GM23338 (cell line): Measurements from ENCODE around the gene ATP8A1. TPM values are rescaled to one million over a fixed set of nuclear protein-coding genes. Genes with fewer than 3 reads are reported as not detected.

Experiments used
- ATAC-seq: fragments of 200-7000 bp; cut with Tn5 transposase; 3 replicates; pipeline ENCODE4 v1.9.1; 2020
- DNase-seq: peaks from one replicate; pipeline ENCODE4 v3.0.0-alpha.2; 2015; ENCODE audit warnings: low spot score
- H2AFZ ChIP-seq: fragments of 200-600 bp; sonication (generic); 2 replicates; pipeline ENCODE4 v1.8.0; 2016; ENCODE audit warnings: antibody characterized with exemption, mild to moderate bottlenecking, moderate library complexity
- H3F3A ChIP-seq: fragments of 200-600 bp; sonication (generic); replicated peaks from 2 replicates; pipeline ENCODE4 v1.8.0; 2017; ENCODE audit warnings: antibody characterized with exemption, mixed run types, low read depth
- H3K27ac ChIP-seq: fragments of 200-600 bp; sonication (generic); 2 replicates; pipeline ENCODE4 v1.6.1; 2016; ENCODE audit warnings: low read depth
- H3K27me3 ChIP-seq: fragments of 200-600 bp; sonication (generic); 2 replicates; pipeline ENCODE4 v1.8.0; 2016; ENCODE audit warnings: mild to moderate bottlenecking, mixed run types, moderate library complexity; ENCODE audit not compliant: insufficient read depth
- H3K36me3 ChIP-seq: fragments of 200-600 bp; sonication (generic); 2 replicates; pipeline ENCODE4 v1.8.0; 2016; ENCODE audit warnings: mild to moderate bottlenecking; ENCODE audit not compliant: insufficient read depth
- H3K4me1 ChIP-seq: fragments of 200-600 bp; sonication (generic); 2 replicates; pipeline ENCODE4 v1.8.0; 2016; ENCODE audit warnings: mild to moderate bottlenecking, moderate library complexity; ENCODE audit not compliant: insufficient read depth
- H3K4me2 ChIP-seq: fragments of 200-600 bp; sonication (generic); 2 replicates; pipeline ENCODE4 v1.7.1; 2017; ENCODE audit warnings: mixed run types
- H3K4me3 ChIP-seq: fragments of 200-600 bp; sonication (generic); 2 replicates; pipeline ENCODE4 v1.6.1; 2016; ENCODE audit warnings: mixed run types
- H3K79me2 ChIP-seq: fragments of 200-600 bp; sonication (generic); replicated peaks from 2 replicates; pipeline ENCODE4 v1.8.0; 2017; ENCODE audit warnings: mild to moderate bottlenecking; ENCODE audit not compliant: insufficient read depth
- H3K9me2 ChIP-seq: fragments of 200-600 bp; sonication (generic); 2 replicates; pipeline ENCODE4 v1.8.0; 2017; ENCODE audit not compliant: insufficient read depth
- H4K20me1 ChIP-seq: fragments of 200-600 bp; sonication (generic); replicated peaks from 2 replicates; pipeline ENCODE4 v1.8.0; 2017; ENCODE audit warnings: mild to moderate bottlenecking; ENCODE audit not compliant: insufficient read depth
- H3K27ac Mint-ChIP-seq: 2 replicates; pipeline ENCODE4 v1.8.0; 2020; ENCODE audit warnings: inconsistent platforms, mild to moderate bottlenecking, moderate library complexity, mixed read lengths
- H3K27me3 Mint-ChIP-seq: 3 replicates; pipeline ENCODE4 v1.8.0; 2022; ENCODE audit warnings: low read depth, mild to moderate bottlenecking, moderate library complexity, mixed read lengths, inconsistent platforms; ENCODE audit not compliant: insufficient read depth, poor library complexity
- H3K36me3 Mint-ChIP-seq: 3 replicates; pipeline ENCODE4 v1.8.0; 2021; ENCODE audit warnings: low read depth, mild to moderate bottlenecking, inconsistent platforms, moderate library complexity, mixed read lengths
- H3K4me1 Mint-ChIP-seq: 3 replicates; pipeline ENCODE4 v1.8.0; 2020; ENCODE audit warnings: mild to moderate bottlenecking, inconsistent platforms, mixed read lengths
- H3K4me3 Mint-ChIP-seq: 3 replicates; pipeline ENCODE4 v1.8.0; 2021; ENCODE audit warnings: moderate library complexity, mild to moderate bottlenecking, inconsistent platforms, mixed read lengths
- H3K9me3 Mint-ChIP-seq: 3 replicates; pipeline ENCODE4 v1.8.0; 2020; ENCODE audit warnings: moderate library complexity, mild to moderate bottlenecking, inconsistent platforms, mixed read lengths
- CREB1 ChIP-seq: fragments of 250-450 bp; sonication (Bioruptor Pico); IDR thresholded peaks from 2 replicates; pipeline ENCODE4 v1.5.0; 2020; ENCODE audit warnings: low read depth, mild to moderate bottlenecking, moderate library complexity
- CTCF ChIP-seq, 2 experiments: fragments of 200-600 bp in 1 of 2; sonication (generic) in 1 of 2; conservative IDR thresholded peaks; 2 replicates each; pipeline versions ENCODE4 v1.5.1 to v1.6.1; 2016 to 2017; ENCODE audit warnings: antibody characterized with exemption in 2 of 2, low read depth in 2 of 2, mild to moderate bottlenecking in 2 of 2, moderate library complexity in 1 of 2
- EZH2 ChIP-seq: fragments of 200-600 bp; sonication (generic); IDR thresholded peaks from one replicate; pipeline ENCODE4 v1.8.0; 2017; ENCODE audit warnings: antibody characterized with exemption, mild to moderate bottlenecking, low read depth; ENCODE audit not compliant: unreplicated experiment
- EZH2phosphoT487 ChIP-seq: fragments of 200-600 bp; sonication (generic); IDR thresholded peaks from one replicate; pipeline ENCODE4 v1.8.1; 2018; ENCODE audit warnings: antibody characterized with exemption; ENCODE audit not compliant: unreplicated experiment
- NANOG ChIP-seq: IDR thresholded peaks from 2 replicates; pipeline ENCODE4 v1.6.1; 2016; ENCODE audit warnings: antibody characterized with exemption, borderline replicate concordance
- STAT1 ChIP-seq: IDR thresholded peaks from one replicate; pipeline ENCODE4 v1.6.1; 2016; ENCODE audit warnings: antibody characterized with exemption; ENCODE audit not compliant: unreplicated experiment
- ZNF331 ChIP-seq: fragments of 250-450 bp; sonication (Bioruptor Pico); IDR thresholded peaks from 2 replicates; pipeline ENCODE4 v1.5.0; 2020; ENCODE audit warnings: low read depth, mild to moderate bottlenecking, moderate library complexity
- ZNF462 ChIP-seq: fragments of 250-450 bp; sonication (Bioruptor Pico); IDR thresholded peaks from 2 replicates; pipeline ENCODE4 v1.5.0; 2020; ENCODE audit warnings: mild to moderate bottlenecking, moderate library complexity
- polyA plus RNA-seq: library from polyadenylated mRNA; unstranded; fragments of >200 nt; fragmentation: Nextera tagmentation; extraction: Ambion mirVana; gene quantifications from 2 replicates; pipeline ENCODE4 v1.2.1, GENCODE V29; 2016
- total RNA-seq: library from RNA; depleted of rRNA; stranded (reverse); fragments of >200 nt; shearing (Covaris generic); gene quantifications from 2 replicates; pipeline ENCODE4 v1.2.3, GENCODE V29; 2014
- TF ChIP-seq, protein P1 (sequence below): IDR thresholded peaks from one replicate; pipeline ENCODE4 v1.6.1; 2018; ENCODE audit warnings: antibody characterized with exemption; ENCODE audit not compliant: unreplicated experiment

ATP8A1 gene
- total and polyA plus RNA-seq, 2 experiments from 2014 or later, result 6.8 to 66.3 TPM

DNA sequence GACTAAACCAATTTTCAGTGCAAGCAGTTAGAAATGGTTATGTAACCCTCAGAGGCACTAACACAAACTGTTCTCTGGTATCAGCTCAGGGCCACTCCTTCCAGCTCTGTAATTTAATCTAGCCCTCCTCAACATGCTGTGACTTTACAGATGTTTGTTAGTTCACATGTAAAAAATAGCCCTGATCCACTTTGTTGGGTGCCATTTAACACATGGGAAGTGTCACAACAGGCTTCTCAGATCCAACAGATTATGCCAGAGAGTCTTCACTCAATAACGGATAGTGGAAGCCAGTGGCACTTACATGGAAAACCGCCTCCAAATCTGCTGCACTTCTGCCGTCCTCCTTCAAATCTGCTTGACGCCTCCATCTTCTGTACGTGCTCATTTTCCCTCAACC is 51.6 kb downstream of the ATP8A1 start (continued):
- TF ChIP-seq CTCF (conservative IDR thresholded peaks at IDR 0.05; ENCODE audit: low read depth in 2 of 2) (no peak), NANOG (no peak), EZH2 (no peak), CREB1 (no peak)
- TF ChIP-seq, protein P1, sequence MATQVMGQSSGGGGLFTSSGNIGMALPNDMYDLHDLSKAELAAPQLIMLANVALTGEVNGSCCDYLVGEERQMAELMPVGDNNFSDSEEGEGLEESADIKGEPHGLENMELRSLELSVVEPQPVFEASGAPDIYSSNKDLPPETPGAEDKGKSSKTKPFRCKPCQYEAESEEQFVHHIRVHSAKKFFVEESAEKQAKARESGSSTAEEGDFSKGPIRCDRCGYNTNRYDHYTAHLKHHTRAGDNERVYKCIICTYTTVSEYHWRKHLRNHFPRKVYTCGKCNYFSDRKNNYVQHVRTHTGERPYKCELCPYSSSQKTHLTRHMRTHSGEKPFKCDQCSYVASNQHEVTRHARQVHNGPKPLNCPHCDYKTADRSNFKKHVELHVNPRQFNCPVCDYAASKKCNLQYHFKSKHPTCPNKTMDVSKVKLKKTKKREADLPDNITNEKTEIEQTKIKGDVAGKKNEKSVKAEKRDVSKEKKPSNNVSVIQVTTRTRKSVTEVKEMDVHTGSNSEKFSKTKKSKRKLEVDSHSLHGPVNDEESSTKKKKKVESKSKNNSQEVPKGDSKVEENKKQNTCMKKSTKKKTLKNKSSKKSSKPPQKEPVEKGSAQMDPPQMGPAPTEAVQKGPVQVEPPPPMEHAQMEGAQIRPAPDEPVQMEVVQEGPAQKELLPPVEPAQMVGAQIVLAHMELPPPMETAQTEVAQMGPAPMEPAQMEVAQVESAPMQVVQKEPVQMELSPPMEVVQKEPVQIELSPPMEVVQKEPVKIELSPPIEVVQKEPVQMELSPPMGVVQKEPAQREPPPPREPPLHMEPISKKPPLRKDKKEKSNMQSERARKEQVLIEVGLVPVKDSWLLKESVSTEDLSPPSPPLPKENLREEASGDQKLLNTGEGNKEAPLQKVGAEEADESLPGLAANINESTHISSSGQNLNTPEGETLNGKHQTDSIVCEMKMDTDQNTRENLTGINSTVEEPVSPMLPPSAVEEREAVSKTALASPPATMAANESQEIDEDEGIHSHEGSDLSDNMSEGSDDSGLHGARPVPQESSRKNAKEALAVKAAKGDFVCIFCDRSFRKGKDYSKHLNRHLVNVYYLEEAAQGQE, result no peak

GRCh38 chr4:42603862-42604261 is 53.0 kb downstream of the ATP8A1 start:
- H4K20me1 ChIP-seq, result no peaks in the 10 kb centered on the region
- Mint-ChIP-seq H3K27me3 (no peaks in the 10 kb centered on the region), H3K4me3 (no peak overlapping the region), H3K27ac (no peak overlapping the region; the same call in 1 of the 2 replicates), H3K36me3 (no peaks in the 10 kb centered on the region), H3K4me1 (peaks cover 6% of the 10 kb centered on the region), H3K9me3 (no peaks in the 10 kb centered on the region)
- H3K79me2 ChIP-seq, result no peaks in the 10 kb centered on the region
- no peak overlapping the region for H3K4me2 ChIP-seq
- H3F3A ChIP-seq, result no peaks in the 10 kb centered on the region
- no peaks in the 10 kb centered on the region for H3K27me3 ChIP-seq
- no peak overlapping the region for H3K4me3 ChIP-seq
- no peaks in the 10 kb centered on the region for H3K4me1 ChIP-seq
- DNase-seq, result no peak
- no peaks in the 10 kb centered on the region for H3K9me2 ChIP-seq
- no peak for ATAC-seq
- no peak overlapping the region for H2AFZ ChIP-seq
- no peaks in the 10 kb centered on the region for H3K36me3 ChIP-seq
- no peak overlapping the region for H3K27ac ChIP-seq
- TF ChIP-seq ZNF331 (CRISPR knock-in tag) (no peak), STAT1 (no peak), EZH2phosphoT487 (no peak), EZH2 (no peak), ZNF462 (CRISPR knock-in tag) (no peak)
